Measurements from ENCODE around the gene CCDC196. TPM values are rescaled to one million over a fixed set of nuclear protein-coding genes. Genes with fewer than 3 reads are reported as not detected.

CCDC196 gene
- total RNA-seq, 4 donors from 2014 or later: not detected

DNA sequence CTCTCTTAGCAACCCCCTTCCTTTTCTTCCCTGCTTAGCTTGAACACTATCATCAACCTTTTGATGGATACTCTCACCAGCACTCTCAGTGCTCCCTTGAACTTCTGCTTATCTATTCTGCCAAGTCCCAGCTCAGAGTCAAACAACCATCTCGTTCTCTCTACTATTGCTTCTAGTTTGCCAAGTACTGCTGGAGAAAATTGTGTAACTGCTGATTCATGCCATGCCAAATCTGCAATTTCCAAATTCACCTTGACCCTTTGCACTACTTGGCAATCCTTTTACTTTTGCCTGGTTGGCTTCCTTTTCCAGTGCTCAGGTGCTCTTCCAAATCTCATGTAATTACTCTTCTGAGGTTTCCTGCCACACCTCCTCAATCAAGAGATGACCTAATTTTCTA lies 2.8 kb upstream of the CCDC196 start:
- WGBS, 2 donors (ENCODE audit: low coverage in 1 of 2): 40 to 50% methylated on average over 1 of the region's 1 CpG
- Histone ChIP-seq H3K9me3 (no peaks in the 10 kb centered on the region), H3K4me1 (no peaks in the 10 kb centered on the region), H3K27me3 (no peaks in the 10 kb centered on the region), H3K27ac (no peak overlapping the region), H3K36me3 (no peaks in the 10 kb centered on the region), H3K4me3 (no peak overlapping the region)
- no peak for DNase-seq
- intact Hi-C loops (cut with DNase I; ENCODE audit: low total_unique reads) (no loop called here), in situ Hi-C loops (cut with MboI; ENCODE audit: low pct_ligation_motif_present in 1 of 4, low pct_unique_long_range_greater_than_20kb in 1 of 4, low sequenced_read_pairs in 3 of 4) (loop anchor here in 1 of 4 donors (25.0 kb wide), 1 partner anchor 629 kb away; no protein-coding TSS in a partner anchor)
- TF ChIP-seq, protein P1, sequence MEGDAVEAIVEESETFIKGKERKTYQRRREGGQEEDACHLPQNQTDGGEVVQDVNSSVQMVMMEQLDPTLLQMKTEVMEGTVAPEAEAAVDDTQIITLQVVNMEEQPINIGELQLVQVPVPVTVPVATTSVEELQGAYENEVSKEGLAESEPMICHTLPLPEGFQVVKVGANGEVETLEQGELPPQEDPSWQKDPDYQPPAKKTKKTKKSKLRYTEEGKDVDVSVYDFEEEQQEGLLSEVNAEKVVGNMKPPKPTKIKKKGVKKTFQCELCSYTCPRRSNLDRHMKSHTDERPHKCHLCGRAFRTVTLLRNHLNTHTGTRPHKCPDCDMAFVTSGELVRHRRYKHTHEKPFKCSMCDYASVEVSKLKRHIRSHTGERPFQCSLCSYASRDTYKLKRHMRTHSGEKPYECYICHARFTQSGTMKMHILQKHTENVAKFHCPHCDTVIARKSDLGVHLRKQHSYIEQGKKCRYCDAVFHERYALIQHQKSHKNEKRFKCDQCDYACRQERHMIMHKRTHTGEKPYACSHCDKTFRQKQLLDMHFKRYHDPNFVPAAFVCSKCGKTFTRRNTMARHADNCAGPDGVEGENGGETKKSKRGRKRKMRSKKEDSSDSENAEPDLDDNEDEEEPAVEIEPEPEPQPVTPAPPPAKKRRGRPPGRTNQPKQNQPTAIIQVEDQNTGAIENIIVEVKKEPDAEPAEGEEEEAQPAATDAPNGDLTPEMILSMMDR (IDR thresholded peaks at IDR 0.05): no peak
- no peak for TF ChIP-seq POLR2A (IDR thresholded peaks at IDR 0.05)
- TF ChIP-seq POLR2AphosphoS5 (IDR thresholded peaks at IDR 0.05): no peak
- no peak for TF ChIP-seq EP300 (IDR thresholded peaks at IDR 0.05; ENCODE audit: low read depth)

DNA sequence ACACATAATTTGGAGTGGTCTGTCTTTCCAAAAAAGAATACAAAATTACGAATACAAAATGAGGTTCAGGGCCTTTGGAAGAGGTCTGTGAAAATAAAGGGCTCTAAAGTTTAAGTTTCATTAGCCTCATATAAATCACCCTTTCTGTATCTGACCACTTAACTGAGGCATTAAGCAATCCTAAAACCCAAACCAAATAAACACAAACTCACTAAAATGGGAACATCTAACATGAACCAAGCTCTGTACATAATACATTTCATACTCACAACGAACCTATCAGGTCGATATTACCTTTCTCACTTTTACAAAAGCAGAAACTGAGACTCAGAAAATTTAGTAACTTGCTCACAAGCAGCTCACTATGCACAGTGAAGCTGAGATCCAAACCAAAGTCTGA lies 1.1 kb upstream of the CCDC196 start:
- intact Hi-C loops (cut with DNase I; ENCODE audit: low total_unique reads): no loop called here

DNA sequence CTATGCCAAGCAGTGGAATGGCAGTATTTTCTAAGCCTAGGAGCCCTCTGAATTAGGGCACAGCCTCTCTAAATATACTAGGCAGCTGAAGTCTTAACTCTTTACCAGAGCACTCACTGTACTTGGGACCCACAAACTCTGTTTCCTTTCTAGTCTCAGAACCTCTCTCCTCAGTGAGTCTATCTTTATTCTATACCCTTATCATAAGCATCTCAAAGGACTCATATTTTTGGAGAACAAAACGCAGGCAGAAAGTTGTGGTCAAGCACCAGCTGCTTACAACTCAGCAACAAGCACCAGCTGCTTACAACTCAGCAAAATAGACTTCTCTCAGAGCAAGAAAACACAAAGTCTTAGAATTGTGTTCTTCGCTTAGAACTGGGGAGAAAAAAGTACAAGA lies 993 bp downstream of the CCDC196 start:
- Histone ChIP-seq H3K27me3 (no peaks in the 10 kb centered on the region), H3K36me3 (no peaks in the 10 kb centered on the region), H3K27ac (no peak overlapping the region), H3K9me3 (no peaks in the 10 kb centered on the region), H3K4me1 (no peaks in the 10 kb centered on the region), H3K4me3 (no peak overlapping the region)
- DNase-seq: no peak
- intact Hi-C loops (cut with DNase I; ENCODE audit: low total_unique reads): no loop called here
- TF ChIP-seq POLR2A (IDR thresholded peaks at IDR 0.05) (no peak), POLR2AphosphoS5 (IDR thresholded peaks at IDR 0.05) (no peak), EP300 (IDR thresholded peaks at IDR 0.05; ENCODE audit: low read depth) (no peak)
- TF ChIP-seq, protein P1 (IDR thresholded peaks at IDR 0.05): no peak
- 70 to 77% methylated on average over 2 of the region's 2 CpGs for WGBS, 2 donors (ENCODE audit: low coverage in 1 of 2)
- in situ Hi-C loops (cut with MboI; ENCODE audit: low pct_ligation_motif_present in 1 of 4, low pct_unique_long_range_greater_than_20kb in 1 of 4, low sequenced_read_pairs in 3 of 4): loop anchor here in 1 of 4 donors (25.0 kb wide), 1 partner anchor 625 kb away; no protein-coding TSS in a partner anchor

More for the DNA sequence above, 1.1 kb upstream of the CCDC196 start:
- Histone ChIP-seq H3K4me3 (no peak overlapping the region), H3K36me3 (no peaks in the 10 kb centered on the region), H3K27ac (no peak overlapping the region), H3K4me1 (no peaks in the 10 kb centered on the region), H3K27me3 (no peaks in the 10 kb centered on the region), H3K9me3 (no peaks in the 10 kb centered on the region)
- TF ChIP-seq, protein P1 (IDR thresholded peaks at IDR 0.05): no peak
- TF ChIP-seq EP300 (IDR thresholded peaks at IDR 0.05; ENCODE audit: low read depth) (no peak), POLR2AphosphoS5 (IDR thresholded peaks at IDR 0.05) (no peak), POLR2A (IDR thresholded peaks at IDR 0.05) (no peak)
- no peak for DNase-seq
- in situ Hi-C loops (cut with MboI; ENCODE audit: low pct_ligation_motif_present in 1 of 4, low pct_unique_long_range_greater_than_20kb in 1 of 4, low sequenced_read_pairs in 3 of 4): loop anchor here in 1 of 4 donors (25.0 kb wide), 1 partner anchor 627 kb away; no protein-coding TSS in a partner anchor
- 66 to 76% methylated on average over 3 of the region's 3 CpGs for WGBS, 2 donors (ENCODE audit: low coverage in 1 of 2)

- intact Hi-C loops (cut with DNase I; ENCODE audit: low total_unique reads) (no loop called here), in situ Hi-C loops (cut with MboI; ENCODE audit: low pct_ligation_motif_present in 1 of 4, low pct_unique_long_range_greater_than_20kb in 1 of 4, low sequenced_read_pairs in 3 of 4) (loop anchor here in 1 of 4 donors (25.0 kb wide), 1 partner anchor 622 kb away; no protein-coding TSS in a partner anchor)
- Histone ChIP-seq H3K36me3 (no peaks in the 10 kb centered on the region), H3K27ac (no peak overlapping the region), H3K4me3 (no peak overlapping the region), H3K27me3 (no peaks in the 10 kb centered on the region), H3K4me1 (peaks cover 0 to 3% (median 0%) of the 10 kb centered on the region in 4 donors), H3K9me3 (no peaks in the 10 kb centered on the region)
- no peak for TF ChIP-seq EP300 (IDR thresholded peaks at IDR 0.05; ENCODE audit: low read depth)
- TF ChIP-seq, protein P1 (IDR thresholded peaks at IDR 0.05): no peak
- TF ChIP-seq POLR2AphosphoS5 (IDR thresholded peaks at IDR 0.05): no peak
- TF ChIP-seq POLR2A (IDR thresholded peaks at IDR 0.05): no peak
- 67 to 76% methylated on average over 2 to 3 of the region's 3 CpGs for WGBS, 2 donors (ENCODE audit: low coverage in 1 of 2)
- DNase-seq: no peak
Observed at GRCh38 chr14:66490143-66491111, 4.3 kb downstream of the CCDC196 start.
